Measurements from ENCODE around the gene GSK3B.

Gene GSK3B

DNA sequence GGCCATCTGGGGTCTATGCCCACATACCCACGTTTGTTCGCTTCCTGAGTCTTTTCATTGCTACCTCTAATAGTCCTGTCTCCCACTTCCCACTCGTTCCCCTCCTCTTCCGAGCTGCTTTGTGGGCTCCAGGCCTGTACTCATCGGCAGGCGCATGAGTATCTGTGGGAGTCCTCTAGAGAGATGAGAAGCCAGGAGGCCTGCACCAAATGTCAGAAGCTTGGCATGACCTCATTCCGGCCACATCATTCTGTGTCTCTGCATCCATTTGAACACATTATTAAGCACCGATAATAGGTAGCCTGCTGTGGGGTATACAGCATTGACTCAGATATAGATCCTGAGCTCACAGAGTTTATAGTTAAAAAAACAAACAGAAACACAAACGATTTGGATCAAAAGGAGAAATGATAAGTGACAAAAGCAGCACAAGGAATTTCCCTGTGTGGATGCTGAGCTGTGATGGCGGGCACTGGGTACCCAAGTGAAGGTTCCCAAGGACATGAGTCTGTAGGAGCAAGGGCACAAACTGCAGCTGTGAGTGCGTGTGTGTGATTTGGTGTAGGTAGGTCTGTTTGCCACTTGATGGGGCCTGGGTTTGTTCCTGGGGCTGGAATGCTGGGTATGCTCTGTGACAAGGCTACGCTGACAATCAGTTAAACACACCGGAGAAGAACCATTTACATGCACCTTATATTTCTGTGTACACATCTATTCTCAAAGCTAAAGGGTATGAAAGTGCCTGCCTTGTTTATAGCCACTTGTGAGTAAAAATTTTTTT, 276.5 kb downstream of the GSK3B start:
- H3K4me3 ChIP-seq (ENCODE audit: low read depth, low read length) = no peak overlapping the region
- no peak for DNase-seq (ENCODE audit: low read depth)
- TF ChIP-seq, protein P1, sequence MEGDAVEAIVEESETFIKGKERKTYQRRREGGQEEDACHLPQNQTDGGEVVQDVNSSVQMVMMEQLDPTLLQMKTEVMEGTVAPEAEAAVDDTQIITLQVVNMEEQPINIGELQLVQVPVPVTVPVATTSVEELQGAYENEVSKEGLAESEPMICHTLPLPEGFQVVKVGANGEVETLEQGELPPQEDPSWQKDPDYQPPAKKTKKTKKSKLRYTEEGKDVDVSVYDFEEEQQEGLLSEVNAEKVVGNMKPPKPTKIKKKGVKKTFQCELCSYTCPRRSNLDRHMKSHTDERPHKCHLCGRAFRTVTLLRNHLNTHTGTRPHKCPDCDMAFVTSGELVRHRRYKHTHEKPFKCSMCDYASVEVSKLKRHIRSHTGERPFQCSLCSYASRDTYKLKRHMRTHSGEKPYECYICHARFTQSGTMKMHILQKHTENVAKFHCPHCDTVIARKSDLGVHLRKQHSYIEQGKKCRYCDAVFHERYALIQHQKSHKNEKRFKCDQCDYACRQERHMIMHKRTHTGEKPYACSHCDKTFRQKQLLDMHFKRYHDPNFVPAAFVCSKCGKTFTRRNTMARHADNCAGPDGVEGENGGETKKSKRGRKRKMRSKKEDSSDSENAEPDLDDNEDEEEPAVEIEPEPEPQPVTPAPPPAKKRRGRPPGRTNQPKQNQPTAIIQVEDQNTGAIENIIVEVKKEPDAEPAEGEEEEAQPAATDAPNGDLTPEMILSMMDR (conservative IDR thresholded peaks at IDR 0.05; ENCODE audit: low read depth, low read length) = no peak

- DNase-seq (ENCODE audit: low read depth) = no peak
- TF ChIP-seq, protein P1 (conservative IDR thresholded peaks at IDR 0.05; ENCODE audit: low read depth, low read length) = no peak
- H3K4me3 ChIP-seq (ENCODE audit: low read depth, low read length) = no peak overlapping the region
Observed at GRCh38 chr3:119817071-119817470, 277.2 kb downstream of the GSK3B start.

DNA sequence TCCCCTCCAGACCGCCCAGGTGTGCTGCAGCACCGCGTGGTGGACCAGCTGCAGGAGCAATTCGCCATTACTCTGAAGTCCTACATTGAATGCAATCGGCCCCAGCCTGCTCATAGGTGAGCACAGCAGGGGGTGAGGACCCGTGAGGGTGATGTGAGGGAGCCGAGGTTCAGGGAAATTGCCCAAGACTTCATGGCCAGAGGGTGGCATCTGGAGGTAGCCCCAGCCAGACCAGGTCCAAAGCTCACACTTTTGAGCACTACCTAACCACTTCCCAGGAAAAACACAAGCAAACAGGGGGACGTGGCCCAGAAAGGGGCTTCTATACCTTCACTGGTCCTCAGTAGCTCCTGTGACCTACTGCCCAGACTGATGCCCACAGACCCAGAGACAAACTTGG, 278.5 kb downstream of the GSK3B start:
- no peak for DNase-seq (ENCODE audit: low read depth)
- H3K4me3 ChIP-seq (ENCODE audit: low read depth, low read length) = no peak overlapping the region
- TF ChIP-seq, protein P1 (conservative IDR thresholded peaks at IDR 0.05; ENCODE audit: low read depth, low read length) = no peak

DNA sequence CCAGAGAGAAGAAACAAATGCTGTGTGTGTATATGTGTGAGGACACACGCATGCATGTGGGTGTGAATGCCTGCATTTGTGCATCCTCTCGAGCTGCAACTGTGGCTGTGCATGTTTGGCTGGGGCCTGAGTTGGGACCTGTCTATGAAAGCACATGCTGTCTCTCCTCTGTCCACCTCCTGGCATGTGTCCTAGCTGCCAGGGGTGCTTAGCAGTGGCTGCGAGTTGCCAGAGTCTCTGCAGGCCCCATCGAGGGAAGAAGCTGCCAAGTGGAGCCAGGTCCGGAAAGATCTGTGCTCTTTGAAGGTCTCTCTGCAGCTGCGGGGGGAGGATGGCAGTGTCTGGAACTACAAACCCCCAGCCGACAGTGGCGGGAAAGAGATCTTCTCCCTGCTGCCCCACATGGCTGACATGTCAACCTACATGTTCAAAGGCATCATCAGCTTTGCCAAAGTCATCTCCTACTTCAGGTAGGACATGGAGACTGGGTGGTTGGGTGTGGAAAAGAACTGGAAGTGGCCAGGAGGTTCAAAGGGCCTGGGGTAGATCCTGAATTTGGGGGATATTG, 281.7 kb downstream of the GSK3B start:
- DNase-seq (ENCODE audit: low read depth) = no peak
- TF ChIP-seq, protein P1 (conservative IDR thresholded peaks at IDR 0.05; ENCODE audit: low read depth, low read length) = no peak
- H3K4me3 ChIP-seq (ENCODE audit: low read depth, low read length) = no peak overlapping the region

- H3K4me3 ChIP-seq (ENCODE audit: low read depth, low read length) = peak overlapping the region; percentile 56
- DNase-seq (ENCODE audit: low read depth) = peak; percentile 30
- TF ChIP-seq, protein P1 (conservative IDR thresholded peaks at IDR 0.05; ENCODE audit: low read depth, low read length) = peak; percentile 38
Observed at GRCh38 chr3:119810018-119810435, 284.2 kb downstream of the GSK3B start.

GRCh38 chr3:119809249-119810017, 284.8 kb downstream of the GSK3B start:
- DNase-seq (ENCODE audit: low read depth) = no peak
- TF ChIP-seq, protein P1 (conservative IDR thresholded peaks at IDR 0.05; ENCODE audit: low read depth, low read length) = no peak

More at GRCh38 chr3:119809249-119810017, 284.8 kb downstream of the GSK3B start:
- peak overlapping the region; percentile 56 for H3K4me3 ChIP-seq (ENCODE audit: low read depth, low read length)

Measured in choroid plexus epithelial cell (primary cell).